ENCODE measurements around the gene STOML1.

The STOML1 gene

DNA sequence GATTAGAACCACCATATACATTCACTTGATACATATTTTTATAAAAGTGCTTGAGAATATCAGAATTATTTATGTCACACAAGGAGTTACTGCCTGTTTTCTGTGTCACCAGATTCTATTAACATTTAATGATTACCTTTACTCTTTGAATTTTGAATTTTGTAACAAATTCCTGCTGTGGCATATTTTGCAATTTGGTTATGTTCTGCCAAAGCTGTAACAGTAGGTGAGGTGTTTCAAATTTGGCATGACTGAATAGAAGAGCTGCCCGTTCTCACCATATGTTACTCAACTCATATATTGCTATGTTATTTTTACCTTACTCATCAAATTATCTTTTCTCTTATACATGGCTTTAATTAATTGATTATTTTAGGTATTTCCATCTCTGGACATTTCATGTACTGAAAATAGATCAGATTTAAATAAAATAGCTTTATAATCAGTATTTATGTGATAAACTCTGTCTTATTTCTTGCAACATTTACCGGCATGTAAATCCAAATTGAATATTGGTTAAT is 21.3 kb upstream of the STOML1 start:
- DNase-seq = no peak

DNA sequence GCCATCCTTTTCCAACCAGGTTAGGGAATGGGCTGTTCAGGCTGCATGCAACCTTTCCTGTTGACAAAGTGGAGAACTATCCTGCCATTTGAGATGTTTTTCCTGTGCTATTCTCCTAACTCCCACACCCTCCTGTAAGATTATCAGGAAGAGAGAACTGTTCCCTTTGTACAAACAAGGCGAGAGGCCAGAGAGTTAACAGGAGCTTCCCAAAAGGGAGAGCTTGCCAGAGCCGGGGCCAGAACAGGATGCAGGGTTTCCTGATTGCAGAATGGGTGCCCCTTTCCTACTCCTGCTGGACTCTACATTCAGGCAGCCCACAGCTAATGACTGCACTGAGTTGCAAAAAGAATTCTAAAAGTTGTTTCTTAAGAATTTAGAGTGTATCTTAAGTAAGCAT is 19.5 kb upstream of the STOML1 start:
- DNase-seq = no peak

DNA sequence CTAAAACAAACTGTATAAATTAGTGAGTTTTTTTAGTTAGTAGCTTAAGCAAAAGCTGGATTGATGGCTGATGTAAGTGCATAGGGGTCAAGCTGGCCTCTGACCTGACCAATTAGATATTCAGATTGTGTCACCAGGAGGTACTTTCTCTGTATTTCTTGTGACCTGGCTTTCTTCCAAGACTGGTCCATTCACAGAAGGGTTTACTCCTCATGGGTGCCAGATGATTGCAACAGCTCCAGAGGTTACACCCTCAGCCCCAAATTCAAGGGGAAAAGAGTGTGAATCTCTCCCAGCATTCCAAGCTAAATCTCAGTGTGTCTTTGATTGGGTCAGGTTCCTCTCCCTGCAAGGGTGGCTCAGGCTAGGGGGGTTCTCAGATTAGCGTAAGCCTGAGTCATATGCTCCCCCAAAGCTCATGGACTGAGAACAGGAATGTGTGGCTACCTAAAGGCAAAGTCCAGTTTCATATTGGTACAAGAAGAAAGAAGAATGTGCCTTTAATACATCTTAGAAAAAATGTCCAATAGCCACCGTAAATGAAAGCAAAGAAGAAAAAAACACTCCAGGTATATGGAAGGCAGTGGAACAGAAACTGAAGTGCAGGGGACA is 18.9 kb upstream of the STOML1 start:
- DNase-seq = no peak

DNA sequence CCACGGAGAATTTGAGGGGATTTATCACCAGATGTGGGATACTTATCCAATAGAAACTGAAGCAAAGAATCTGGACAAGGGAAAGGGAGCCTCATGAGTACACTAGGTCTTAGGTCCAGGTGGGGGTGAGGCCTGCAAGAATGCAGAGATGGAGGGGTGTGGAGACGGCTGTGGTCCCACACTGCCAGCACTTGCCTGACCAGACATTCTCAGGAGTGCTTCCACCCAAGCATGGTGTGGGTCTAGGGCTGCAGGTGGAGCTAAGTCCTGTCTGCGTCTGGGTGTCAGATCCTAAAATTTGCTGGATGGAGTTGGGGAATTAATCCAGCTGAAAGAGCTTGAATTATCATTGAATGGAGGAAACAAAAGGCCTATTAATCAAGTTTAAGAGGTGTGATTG is 16.8 kb upstream of the STOML1 start:
- no peak for DNase-seq

DNA sequence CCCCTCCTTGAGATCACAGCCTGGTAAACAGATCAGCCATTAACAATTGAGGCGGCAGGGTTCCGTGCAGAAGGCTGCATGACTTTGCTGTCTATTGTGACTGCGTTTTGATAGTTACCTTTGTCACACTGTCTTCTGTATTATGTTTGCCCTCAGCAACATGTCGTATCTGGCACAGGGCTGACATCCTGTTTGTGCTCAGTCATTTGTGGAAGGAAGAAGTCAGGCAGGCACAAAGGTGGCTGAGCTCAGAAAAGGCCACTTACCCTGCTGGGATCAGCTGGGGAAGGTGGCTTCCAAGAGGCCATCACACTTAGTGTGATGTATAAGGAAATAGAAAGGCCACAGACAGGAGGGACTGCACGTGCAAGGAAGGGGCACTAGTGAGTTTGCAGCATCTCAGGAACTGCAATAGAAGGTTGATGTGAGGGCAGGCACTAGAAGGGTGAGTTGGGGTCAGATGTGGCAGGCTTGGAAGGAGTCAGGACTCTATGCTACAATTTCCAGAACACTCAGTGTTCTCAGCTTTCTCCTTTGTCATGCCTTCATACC is 15.8 kb upstream of the STOML1 start:
- DNase-seq = no peak

DNA sequence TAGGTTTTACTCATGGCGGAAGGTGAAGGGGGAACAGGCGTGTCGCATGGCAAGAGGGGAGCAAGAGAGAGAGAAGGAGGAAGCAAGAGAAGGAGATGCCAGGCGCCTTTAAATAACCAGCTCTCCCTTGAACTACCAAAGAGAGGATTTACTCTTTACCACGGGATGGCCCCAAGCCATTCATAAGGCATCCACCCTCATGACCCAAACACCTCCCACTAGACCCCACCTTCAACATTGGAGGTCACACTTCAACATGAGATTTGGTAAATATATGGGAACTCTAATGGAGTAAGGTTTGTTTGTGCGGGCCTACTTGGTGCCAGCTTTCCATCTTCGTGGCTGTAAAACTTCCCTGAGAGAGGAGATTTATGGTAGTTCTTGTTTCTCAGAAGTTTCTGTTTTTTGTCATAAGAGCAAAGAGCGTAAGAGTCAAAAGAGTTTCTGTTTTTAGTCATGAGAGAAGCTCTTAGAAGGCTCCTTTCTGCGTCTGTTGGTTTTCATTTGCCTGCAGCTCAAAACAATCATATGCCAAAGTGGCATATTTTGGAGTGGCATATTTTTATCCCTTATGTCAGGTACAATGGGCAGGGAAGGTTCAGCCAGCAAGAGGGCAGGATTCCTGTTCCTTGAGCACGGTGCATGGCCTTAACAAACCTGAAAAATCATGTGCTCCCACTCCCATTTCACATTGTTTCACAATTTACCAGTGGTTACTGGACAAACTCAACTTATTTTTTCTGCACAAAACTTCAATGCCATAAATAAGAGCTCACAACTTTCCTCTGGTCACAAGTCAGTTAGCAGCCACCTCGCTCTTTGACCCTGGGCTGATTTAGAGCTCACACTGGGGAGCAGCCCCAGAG is 14.9 kb upstream of the STOML1 start:
- DNase-seq = no peak

DNA sequence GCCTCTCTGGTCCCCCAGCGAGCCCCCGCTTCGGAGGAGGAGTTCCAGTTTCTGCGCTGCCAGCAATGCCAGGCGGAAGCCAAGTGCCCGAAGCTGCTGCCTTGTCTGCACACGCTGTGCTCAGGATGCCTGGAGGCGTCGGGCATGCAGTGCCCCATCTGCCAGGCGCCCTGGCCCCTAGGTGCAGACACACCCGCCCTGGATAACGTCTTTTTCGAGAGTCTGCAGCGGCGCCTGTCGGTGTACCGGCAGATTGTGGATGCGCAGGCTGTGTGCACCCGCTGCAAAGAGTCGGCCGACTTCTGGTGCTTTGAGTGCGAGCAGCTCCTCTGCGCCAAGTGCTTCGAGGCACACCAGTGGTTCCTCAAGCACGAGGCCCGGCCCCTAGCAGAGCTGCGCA is 5.9 kb upstream of the STOML1 start:
- no peak for DNase-seq

DNA sequence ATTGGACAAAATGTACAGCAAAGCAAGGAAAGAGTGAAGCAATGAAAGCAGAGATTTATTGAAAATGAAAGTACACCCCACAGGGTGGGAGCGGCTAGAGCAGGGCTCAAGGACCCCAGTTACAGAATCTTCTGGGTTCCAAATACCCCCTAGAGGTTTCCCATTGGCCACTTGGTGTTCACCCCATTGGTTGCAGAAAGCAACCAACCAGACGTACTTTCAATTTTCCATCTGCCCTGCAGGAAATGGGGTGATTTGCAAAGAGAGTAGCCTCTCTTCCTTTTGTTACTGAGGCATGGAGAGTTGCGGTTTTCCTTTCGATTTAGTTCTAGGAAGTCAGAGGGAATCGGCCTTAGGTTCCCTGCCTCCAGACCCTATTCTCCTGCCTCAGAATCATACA is 4.8 kb upstream of the STOML1 start:
- no peak for DNase-seq

DNA sequence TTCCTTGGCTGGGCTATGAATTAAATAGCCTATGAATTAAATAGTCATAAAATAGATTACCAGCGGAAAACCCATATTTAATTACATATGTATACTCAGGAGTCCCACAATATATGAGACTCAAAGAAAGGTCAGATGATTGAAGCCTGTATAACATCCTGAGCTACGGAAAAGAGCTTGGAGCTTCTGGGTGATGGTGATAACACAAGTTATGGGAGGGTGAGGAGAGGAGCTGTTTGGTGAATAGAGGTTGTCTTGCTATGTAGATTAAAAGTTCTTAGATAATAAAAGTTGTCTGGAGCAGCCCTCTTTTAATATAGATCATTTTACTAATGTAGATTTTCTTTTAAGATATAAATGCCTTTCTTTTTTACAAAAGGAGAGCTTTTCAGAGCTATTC is 4.2 kb upstream of the STOML1 start:
- DNase-seq = no peak

DNA sequence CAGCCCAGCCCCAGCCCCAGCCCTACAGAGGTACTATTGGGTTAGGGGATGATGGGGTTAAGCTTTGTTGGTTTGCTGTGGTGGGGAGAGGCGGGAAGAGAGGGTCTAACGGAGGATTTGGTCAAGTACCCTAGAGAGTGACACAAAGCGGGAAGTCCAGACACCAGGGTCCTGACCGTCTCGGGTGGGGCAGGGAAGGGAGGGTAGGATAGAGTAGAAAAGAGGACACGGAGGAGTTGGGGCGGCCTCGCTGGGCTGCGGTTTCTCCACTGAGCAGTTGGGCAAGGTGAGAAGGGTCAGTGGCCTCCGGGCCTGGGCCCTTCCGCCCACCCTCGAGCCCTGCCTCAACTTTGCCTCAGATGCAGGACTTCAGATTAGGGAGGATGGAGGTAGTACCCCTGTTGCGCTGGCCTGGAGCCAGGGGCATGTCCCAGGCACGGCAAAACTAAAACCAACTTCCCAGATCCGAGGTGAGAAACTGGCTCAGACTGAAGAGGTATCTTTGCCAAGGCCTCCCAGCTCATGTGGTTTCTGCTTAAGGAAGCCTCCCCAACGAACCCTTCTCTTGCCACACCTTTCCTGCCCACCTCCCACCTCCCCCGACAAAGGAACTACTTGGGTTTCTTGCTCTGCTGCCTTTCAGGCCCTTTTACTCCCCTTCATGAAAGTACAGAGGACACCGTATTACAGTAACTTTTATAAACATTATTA is 3.0 kb upstream of the STOML1 start:
- no peak for DNase-seq

DNA sequence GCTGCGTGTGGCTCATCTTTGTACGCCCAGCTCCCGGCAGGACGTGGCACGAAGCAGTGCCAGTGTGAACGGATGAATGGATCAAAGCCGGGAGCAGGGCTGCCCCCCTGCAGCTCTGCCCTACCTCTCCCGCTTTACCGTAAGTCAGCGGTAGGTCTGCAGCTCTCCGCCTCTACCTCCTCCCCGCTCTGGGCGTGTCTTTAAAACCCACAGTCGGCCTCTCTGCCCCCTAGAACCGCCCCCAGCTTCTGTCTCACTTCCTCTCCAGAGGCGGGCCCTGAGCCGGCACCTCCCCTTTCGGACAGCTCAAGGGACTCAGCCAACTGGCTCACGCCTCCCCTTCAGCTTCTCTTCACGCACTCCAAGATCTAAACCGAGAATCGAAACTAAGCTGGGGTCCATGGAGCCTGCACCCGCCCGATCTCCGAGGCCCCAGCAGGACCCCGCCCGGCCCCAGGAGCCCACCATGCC is 2.4 kb upstream of the STOML1 start, which contains the start of gene PML:
PML (plus strand) TSS at position 304 of the 471 bp plus-strand sequence; CDS start at position 401, 97 bp downstream.
- peak; percentile 87 for DNase-seq

DNA sequence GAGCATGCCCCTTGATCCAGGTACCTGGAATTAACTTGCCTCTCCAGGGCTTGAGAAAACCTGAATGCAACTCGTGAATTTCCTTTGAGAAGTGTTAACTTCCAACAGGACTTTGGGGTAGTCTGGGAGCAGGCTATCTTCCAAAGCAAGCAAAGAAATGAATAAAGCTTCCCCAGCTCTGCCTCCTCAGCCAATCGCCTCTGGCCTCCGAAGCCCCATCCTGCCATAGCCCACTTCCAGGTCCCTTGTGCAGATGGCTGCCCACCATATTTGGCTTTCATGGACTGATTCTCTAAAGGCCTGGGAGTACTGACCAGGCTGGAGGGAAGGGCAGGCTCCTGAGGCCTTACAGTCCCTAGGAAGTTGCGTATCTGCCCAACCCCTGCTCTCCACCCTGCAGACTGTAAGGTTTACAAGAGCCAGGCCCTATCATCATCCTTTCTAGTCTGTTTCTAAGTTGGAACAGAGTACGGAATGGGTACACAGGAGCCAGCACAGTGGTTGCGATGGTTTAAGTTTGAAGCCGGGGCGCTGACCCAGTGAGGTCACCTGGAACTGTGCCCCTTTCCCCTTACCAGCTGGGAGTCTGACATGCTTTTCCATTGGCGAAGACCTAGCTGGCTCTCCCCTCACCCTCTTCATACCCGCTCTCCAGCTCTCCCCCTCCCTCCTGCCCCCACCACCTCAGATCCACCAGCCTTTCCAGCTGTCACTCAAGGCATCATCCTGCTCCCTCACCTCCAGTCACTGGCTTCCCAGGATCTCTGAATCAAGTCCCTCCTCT is 1.3 kb upstream of the STOML1 start:
- DNase-seq = no peak

DNA sequence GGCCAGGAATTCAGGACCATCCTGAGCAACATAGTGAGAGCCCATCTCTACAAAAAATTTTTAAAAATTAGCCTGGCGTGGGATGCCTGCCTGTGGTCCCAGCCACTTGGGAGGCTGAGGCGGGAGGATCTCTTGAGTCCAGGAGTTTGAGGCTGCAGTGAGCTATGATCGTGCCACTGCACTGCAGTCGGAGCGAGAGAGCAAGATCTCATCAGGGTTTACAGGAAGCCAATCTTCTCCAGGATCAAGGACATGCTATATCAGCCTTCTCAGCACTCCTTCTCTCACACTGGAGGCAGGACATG is 451 bp upstream of the STOML1 start:
- DNase-seq = no peak

DNA sequence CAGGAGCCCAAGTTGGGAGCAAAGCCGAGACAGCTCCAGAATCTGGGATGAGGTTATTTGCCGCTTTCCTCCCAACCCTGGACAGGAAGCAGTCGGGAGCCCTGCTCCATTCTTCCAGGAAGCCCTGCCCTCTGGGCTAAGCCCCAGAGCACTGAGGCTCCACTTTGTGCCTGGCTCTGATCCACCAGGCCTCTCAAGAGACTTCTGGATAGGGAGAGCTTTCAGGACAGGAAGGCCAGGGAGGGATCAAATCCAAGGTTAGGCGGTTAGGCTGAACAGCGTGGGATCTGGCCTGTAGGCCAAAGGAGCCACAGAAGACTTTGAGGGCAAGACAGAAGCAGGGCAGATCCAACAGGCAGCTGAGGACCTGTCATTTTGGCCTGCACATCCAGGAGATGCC is 835 bp downstream of the STOML1 start:
- DNase-seq = no peak

DNA sequence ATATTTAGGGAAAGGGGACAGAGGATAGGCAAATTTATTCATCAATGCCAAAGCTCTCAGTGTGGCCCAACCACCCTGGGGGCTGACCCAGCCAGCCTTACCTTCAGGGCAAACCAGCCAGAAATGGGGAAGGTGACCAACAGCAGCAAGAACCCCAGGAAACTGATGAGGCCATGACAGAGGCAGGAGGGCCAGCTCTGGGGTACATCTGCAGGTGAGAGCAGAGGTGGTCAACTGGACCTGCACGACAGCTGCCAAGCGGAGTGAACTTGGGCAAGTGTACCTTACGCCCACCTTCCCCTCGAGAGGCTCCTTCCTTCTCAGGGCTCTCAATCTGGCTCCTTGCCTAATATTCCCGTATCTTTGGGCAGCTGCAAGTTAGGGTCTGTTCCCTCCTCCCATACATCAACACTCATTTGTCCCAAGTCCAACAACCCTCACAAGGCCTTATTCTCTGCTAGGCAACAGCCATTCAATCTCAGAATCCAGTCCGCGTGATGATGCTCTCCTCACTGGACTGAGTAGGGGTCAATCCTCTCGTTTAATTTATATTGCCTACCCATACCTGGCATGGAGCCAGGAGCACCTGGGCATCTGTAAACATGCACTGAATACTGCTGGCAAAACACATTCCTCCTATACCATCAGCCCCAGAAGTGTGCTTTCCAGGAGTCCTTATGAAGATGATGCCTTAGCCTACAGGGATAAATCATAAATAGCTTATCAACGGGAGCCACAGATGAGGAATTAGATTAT is 1.7 kb downstream of the STOML1 start:
- no peak for DNase-seq

DNA sequence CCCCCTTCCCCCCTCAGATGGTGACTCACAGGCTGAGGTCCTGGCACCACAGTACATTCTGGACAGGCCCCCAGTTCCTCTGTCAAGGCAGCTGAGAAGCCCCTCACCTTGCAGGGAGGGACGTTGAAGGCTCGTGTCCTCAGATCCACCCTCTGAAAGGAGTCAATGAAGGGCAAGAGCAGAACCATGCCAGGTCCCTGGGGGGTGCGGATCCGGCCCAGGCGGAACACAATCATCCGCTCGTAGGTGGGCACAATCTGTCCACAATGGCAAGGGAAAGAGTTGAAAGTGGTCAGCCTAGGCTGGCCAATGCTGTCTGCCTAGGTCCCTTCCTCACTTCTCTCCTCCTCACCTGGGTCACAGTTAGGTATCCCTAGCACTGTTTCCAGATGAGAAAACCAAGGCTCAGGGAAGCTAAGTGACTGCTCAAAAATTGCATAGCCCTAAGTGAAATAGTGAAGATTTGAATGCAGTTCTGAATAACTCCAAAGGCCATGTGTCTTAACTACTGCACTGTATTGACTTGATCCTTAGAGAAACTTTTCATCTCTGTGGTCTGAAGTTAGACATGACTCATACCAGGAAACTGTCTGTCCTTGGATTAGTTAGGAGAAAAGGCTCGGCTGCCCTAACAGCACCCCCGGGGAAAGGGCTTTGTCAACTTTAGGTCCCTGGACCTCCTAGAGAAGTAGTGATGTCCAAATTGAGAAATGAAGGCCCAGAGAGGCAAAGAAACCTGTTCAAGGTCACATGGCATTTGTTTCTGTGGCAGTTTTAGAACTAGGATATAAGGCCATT is 2.9 kb downstream of the STOML1 start:
- DNase-seq = no peak

DNA sequence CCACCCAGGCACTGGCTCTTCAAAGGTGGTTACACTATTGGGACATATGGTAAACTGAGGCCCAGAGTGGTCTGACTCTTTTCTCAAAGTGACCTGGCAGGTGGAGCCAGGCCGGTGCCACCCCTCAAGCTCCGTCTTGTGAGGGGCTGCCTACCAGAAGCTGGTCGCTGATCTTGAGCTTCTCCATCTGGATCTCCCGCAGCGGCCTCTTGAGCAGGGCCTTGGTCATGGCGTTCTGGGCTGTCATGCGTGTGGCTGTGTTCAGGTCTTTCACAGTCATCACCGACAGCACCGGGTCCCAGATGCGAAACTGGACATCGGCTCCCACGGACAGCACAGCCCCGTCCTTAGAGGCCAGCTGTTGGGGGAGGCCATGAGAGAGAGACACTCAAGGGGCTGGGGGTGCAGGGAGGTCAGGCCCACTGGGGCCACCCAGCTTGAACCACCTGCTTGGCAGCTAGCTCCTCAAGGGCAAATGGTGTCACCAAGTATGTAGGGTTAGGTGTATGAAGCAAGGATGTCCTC is 3.6 kb downstream of the STOML1 start:
- DNase-seq = no peak

DNA sequence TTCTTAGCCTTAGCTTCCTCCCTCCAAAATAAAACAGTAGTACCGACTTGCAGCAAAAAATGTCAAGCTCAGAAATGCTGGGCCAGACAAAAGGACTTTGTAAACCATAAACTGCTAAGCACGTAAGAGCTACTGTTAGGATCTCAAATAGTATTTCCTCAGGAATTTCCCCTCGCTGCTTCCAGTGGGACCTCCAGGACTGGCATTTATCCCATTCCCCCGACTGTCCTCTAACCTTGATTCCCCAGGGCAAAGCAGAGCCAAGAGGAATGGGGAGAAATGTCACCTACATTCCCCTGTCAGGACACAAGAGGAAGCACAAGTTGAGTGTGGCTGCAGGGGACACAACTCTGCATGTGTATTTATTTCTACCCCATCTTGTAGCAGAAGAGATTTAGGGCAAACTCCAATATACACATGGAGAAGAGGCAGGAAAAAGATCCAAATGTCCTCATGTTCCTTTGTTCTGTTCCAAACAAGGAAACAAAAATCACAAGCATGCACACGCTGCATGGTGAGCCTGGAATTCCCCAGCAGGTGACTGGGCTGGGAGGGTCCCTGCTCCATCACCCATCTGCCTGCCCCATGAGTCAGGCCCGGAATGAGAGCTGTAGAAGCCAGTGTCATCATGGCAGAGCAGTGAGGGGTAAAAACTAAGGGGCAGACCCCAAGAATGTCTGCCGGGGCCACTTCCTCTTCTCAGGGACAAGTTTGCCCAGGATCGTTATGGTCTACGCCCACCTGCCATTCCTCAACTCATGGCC is 4.2 kb downstream of the STOML1 start:
- no peak for DNase-seq

DNA sequence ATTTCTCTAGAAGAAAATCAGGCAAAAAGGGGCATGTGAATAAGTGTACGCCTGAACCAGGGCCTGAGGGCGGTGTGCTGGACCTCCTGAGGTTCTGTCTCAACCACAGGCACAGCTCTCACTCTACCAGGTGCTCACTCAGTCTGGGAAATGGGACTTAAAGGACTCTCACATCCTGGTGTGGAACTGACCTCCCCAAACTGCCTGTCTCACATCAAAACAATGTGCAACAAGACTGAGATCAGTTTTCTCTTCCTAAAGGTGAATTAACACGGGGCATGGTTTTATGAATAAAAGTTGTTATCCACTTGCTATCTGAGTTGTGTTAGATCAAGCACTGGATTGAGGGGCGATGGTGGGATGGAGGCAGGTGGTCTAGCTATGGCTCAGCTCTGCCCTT is 4.8 kb downstream of the STOML1 start:
- no peak for DNase-seq

DNA sequence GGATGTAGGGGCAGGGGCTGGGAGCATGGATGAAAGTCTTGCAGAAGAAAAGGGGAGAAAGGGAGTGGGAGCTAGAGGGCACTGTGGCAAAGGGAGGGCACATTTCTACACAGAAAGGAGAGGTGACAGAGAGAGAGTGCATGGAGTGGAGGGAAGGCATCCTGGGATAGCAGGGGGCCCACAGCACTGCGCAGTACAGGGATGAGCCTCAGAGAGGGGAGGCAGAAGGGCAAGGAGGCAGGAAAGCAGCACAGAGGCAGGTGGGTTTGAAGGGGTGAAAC is 5.4 kb downstream of the STOML1 start:
- no peak for DNase-seq
